Measurements from ENCODE around the gene GLP1R. TPM values are rescaled to one million over a fixed set of nuclear protein-coding genes. Genes with fewer than 3 reads are reported as not detected.

Gene GLP1R
- total RNA-seq, 4 donors from 2014 or later, result not detected

- no peaks in the 10 kb centered on the region for H3K4me1 ChIP-seq
- no peak overlapping the region for H3K27ac ChIP-seq
- no peak for TF ChIP-seq POLR2A (IDR thresholded peaks at IDR 0.05)
- no peak for TF ChIP-seq CTCF (IDR thresholded peaks at IDR 0.05 in 4 of 5, conservative IDR thresholded peaks at IDR 0.05 in 1 of 5)
- intact Hi-C loops (cut with DNase I; ENCODE audit: low total_unique reads), result no loop called here
- no peak overlapping the region for H3K4me3 ChIP-seq
- in situ Hi-C loops (cut with MboI; ENCODE audit: low sequenced_read_pairs in 4 of 4), result no loop called here
- H3K27me3 ChIP-seq, result peaks cover 15 to 24% (median 15%) of the 10 kb centered on the region in 3 donors
- H3K36me3 ChIP-seq, result no peaks in the 10 kb centered on the region
- H3K9me3 ChIP-seq, result no peaks in the 10 kb centered on the region
- ATAC-seq (no peak), DNase-seq (no peak)
Observed at GRCh38 chr6:39053016-39053624, 4.5 kb downstream of the GLP1R start.

GRCh38 chr6:39053854-39054576 lies 5.4 kb downstream of the GLP1R start:
- Histone ChIP-seq H3K4me3 (no peak overlapping the region), H3K27me3 (peaks cover 7 to 16% (median 11%) of the 10 kb centered on the region in 3 donors), H3K27ac (no peak overlapping the region), H3K9me3 (no peaks in the 10 kb centered on the region), H3K4me1 (no peaks in the 10 kb centered on the region), H3K36me3 (no peaks in the 10 kb centered on the region)
- no peak for TF ChIP-seq CTCF (IDR thresholded peaks at IDR 0.05 in 4 of 5, conservative IDR thresholded peaks at IDR 0.05 in 1 of 5)
- no peak for TF ChIP-seq POLR2A (IDR thresholded peaks at IDR 0.05)
- ATAC-seq, result no peak
- DNase-seq, result no peak
- in situ Hi-C loops (cut with MboI; ENCODE audit: low sequenced_read_pairs in 4 of 4) (no loop called here), intact Hi-C loops (cut with DNase I; ENCODE audit: low total_unique reads) (no loop called here)

DNA sequence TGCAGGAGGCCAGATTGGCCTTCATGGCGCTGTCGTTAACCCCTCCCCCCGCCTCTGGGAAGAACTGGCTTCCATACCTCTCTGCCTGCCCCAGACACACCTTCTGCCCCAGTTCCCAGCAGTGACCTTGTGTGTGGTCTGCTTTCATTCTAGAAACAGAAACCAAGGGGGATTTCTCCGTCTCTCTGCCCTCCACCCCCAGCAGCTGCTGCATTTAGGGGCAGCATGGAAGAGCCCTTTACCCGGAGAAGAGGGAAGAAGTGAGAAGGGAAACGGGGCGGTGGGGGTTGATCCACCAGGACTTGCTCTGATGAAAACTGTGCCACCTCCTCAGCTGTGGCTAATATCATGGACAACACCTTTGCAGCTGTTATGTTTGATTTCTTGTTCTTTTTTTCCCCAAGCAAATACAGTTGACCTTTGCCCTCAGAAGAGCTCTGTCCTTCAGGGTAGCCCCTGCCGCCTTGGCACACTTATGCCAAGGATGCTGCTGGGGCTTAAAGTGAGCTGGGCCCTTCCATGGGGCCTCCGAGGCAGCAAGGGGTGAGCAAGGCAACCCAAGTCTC lies 6.1 kb downstream of the GLP1R start:
- DNase-seq, result no peak
- intact Hi-C loops (cut with DNase I; ENCODE audit: low total_unique reads) (no loop called here), in situ Hi-C loops (cut with MboI; ENCODE audit: low sequenced_read_pairs in 4 of 4) (no loop called here)
- Histone ChIP-seq H3K27ac (no peak overlapping the region), H3K36me3 (no peaks in the 10 kb centered on the region), H3K4me3 (no peak overlapping the region), H3K27me3 (peaks cover under 1 to 9% (median 6%) of the 10 kb centered on the region in 3 donors), H3K4me1 (no peaks in the 10 kb centered on the region), H3K9me3 (no peaks in the 10 kb centered on the region)
- TF ChIP-seq POLR2A (IDR thresholded peaks at IDR 0.05) (no peak), CTCF (IDR thresholded peaks at IDR 0.05 in 4 of 5, conservative IDR thresholded peaks at IDR 0.05 in 1 of 5) (no peak)
- no peak for ATAC-seq

GRCh38 chr6:39055661-39056060 lies 7.1 kb downstream of the GLP1R start:
- TF ChIP-seq POLR2A (IDR thresholded peaks at IDR 0.05), result no peak
- no peak for TF ChIP-seq CTCF (IDR thresholded peaks at IDR 0.05 in 4 of 5, conservative IDR thresholded peaks at IDR 0.05 in 1 of 5)
- no peak overlapping the region for H3K27ac ChIP-seq
- ATAC-seq (no peak), DNase-seq (no peak)
- in situ Hi-C loops (cut with MboI; ENCODE audit: low sequenced_read_pairs in 4 of 4), result no loop called here
- H3K27me3 ChIP-seq, result peaks cover 0 to 3% (median 0%) of the 10 kb centered on the region in 3 donors
- intact Hi-C loops (cut with DNase I; ENCODE audit: low total_unique reads), result no loop called here
- H3K4me1 ChIP-seq, result no peaks in the 10 kb centered on the region
- no peaks in the 10 kb centered on the region for H3K36me3 ChIP-seq
- no peak overlapping the region for H3K4me3 ChIP-seq
- no peaks in the 10 kb centered on the region for H3K9me3 ChIP-seq

Measured in gastrocnemius medialis (tissue), 4 donors.